ENCODE results near the gene LUM. TPM values are rescaled to one million over a fixed set of nuclear protein-coding genes. Genes with fewer than 3 reads are reported as not detected.

The LUM gene
- total and polyA plus RNA-seq, 2 experiments from 2014 or later, result 0.27 TPM; not detected in 1

GRCh38 chr12:91109581-91110310, 1.5 kb downstream of the LUM start:
- no peak overlapping the region for H3K4me3 ChIP-seq
- H4K20me1 ChIP-seq (replicated peaks; ENCODE audit: insufficient read depth), result no peaks in the 10 kb centered on the region
- no peak for TF ChIP-seq ZNF462 (CRISPR knock-in tag; IDR thresholded peaks at IDR 0.05)
- no peak for TF ChIP-seq NANOG (IDR thresholded peaks at IDR 0.05; ENCODE audit: borderline replicate concordance)
- no peak for TF ChIP-seq REST (IDR thresholded peaks at IDR 0.05; ENCODE audit: unreplicated experiment)
- no peak for TF ChIP-seq CTCF (conservative IDR thresholded peaks at IDR 0.05; ENCODE audit: low read depth in 2 of 2)
- no peak for TF ChIP-seq CREB1 (CRISPR knock-in tag; IDR thresholded peaks at IDR 0.05; ENCODE audit: low read depth)
- TF ChIP-seq EZH2phosphoT487 (IDR thresholded peaks at IDR 0.05; ENCODE audit: unreplicated experiment), result no peak
- TF ChIP-seq ETS1 (IDR thresholded peaks at IDR 0.05), result no peak
- no peak for TF ChIP-seq STAT1 (IDR thresholded peaks at IDR 0.05; ENCODE audit: unreplicated experiment)
- TF ChIP-seq ZNF114 (CRISPR knock-in tag; IDR thresholded peaks at IDR 0.05), result no peak
- TF ChIP-seq ZNF331 (CRISPR knock-in tag; IDR thresholded peaks at IDR 0.05; ENCODE audit: low read depth), result no peak
- TF ChIP-seq POLR2AphosphoS5 (IDR thresholded peaks at IDR 0.05; ENCODE audit: low read depth), result no peak
- TF ChIP-seq JUNB (IDR thresholded peaks at IDR 0.05; ENCODE audit: unreplicated experiment), result no peak
- TF ChIP-seq EZH2 (IDR thresholded peaks at IDR 0.05; ENCODE audit: low read depth, unreplicated experiment), result no peak
- no peak overlapping the region for H3K27ac ChIP-seq (ENCODE audit: low read depth)
- Mint-ChIP-seq H3K9me3 (no peaks in the 10 kb centered on the region), H3K4me3 (no peak overlapping the region), H3K4me1 (peaks cover 2% of the 10 kb centered on the region; the same call in 2 of the 3 replicates), H3K36me3 (ENCODE audit: low read depth) (no peaks in the 10 kb centered on the region), H3K27ac (no peak overlapping the region), H3K27me3 (ENCODE audit: insufficient read depth, low read depth, poor library complexity) (no peaks in the 10 kb centered on the region)
- H3F3A ChIP-seq (replicated peaks; ENCODE audit: low read depth), result no peaks in the 10 kb centered on the region
- no peak for ATAC-seq
- no peak overlapping the region for H3K4me2 ChIP-seq
- H2AFZ ChIP-seq, result no peak overlapping the region
- H3K36me3 ChIP-seq (ENCODE audit: insufficient read depth), result no peaks in the 10 kb centered on the region
- H3K27me3 ChIP-seq (ENCODE audit: insufficient read depth), result no peaks in the 10 kb centered on the region
- no peak for DNase-seq (ENCODE audit: low spot score)
- H3K9me2 ChIP-seq (ENCODE audit: insufficient read depth), result no peaks in the 10 kb centered on the region
- no peaks in the 10 kb centered on the region; the same call in 1 of the 2 replicates for H3K4me1 ChIP-seq (ENCODE audit: insufficient read depth)
- no peaks in the 10 kb centered on the region for H3K79me2 ChIP-seq (replicated peaks; ENCODE audit: insufficient read depth)

Data from GM23338 (cell line).